DND-41 (cell line): ENCODE data around the gene IFFO2.

Experiments used
- ATAC-seq: fragments of 200-7000 bp; cut with Tn5 transposase; 3 replicates; pipeline ENCODE4 v1.9.1; 2021; ENCODE audit warnings: low read depth; ENCODE audit not compliant: insufficient read depth
- DNase-seq: peaks from one replicate; pipeline ENCODE4 v3.0.0-alpha.2; 2020
- H2AFZ ChIP-seq: 2 replicates; pipeline ENCODE4 v1.6.0; 2012; ENCODE audit warnings: low read depth, low read length
- H3K27ac ChIP-seq: 2 replicates; pipeline ENCODE4 v1.5.1; 2012; ENCODE audit warnings: low read length, inconsistent platforms
- H3K27me3 ChIP-seq: fragments of 200-600 bp; sonication (generic); 2 replicates; pipeline ENCODE4 v1.6.0; 2012; ENCODE audit warnings: low read length, mild to moderate bottlenecking, inconsistent platforms; ENCODE audit not compliant: insufficient read depth, poor library complexity
- H3K36me3 ChIP-seq: 2 replicates; pipeline ENCODE4 v1.5.1; 2012; ENCODE audit warnings: low read length, inconsistent platforms; ENCODE audit not compliant: insufficient read depth
- H3K4me1 ChIP-seq: 2 replicates; pipeline ENCODE4 v1.5.1; 2012; ENCODE audit warnings: mild to moderate bottlenecking, low read length; ENCODE audit not compliant: insufficient read depth
- H3K4me2 ChIP-seq: 2 replicates; pipeline ENCODE4 v1.6.0; 2012; ENCODE audit warnings: mild to moderate bottlenecking, moderate library complexity, low read length, inconsistent platforms; ENCODE audit not compliant: insufficient read depth
- H3K4me3 ChIP-seq, 2 experiments: fragments of 200-600 bp in 1 of 2; shearing (Covaris generic) in 1 of 2; 2 replicates each; pipeline ENCODE4 v1.5.1; 2012 to 2016; ENCODE audit warnings: inconsistent platforms in 2 of 2, low read length in 2 of 2, mild to moderate bottlenecking in 2 of 2, low read depth in 1 of 2, moderate library complexity in 1 of 2
- H3K79me2 ChIP-seq: 2 replicates; pipeline ENCODE4 v1.6.0; 2012; ENCODE audit warnings: low read length, inconsistent platforms; ENCODE audit not compliant: insufficient read depth
- H3K9ac ChIP-seq: 2 replicates; pipeline ENCODE4 v1.6.0; 2012; ENCODE audit warnings: low read depth, mild to moderate bottlenecking, inconsistent platforms, low read length, moderate library complexity
- H3K9me3 ChIP-seq: 2 replicates; pipeline ENCODE4 v1.5.1; 2012; ENCODE audit warnings: low read length, moderate library complexity, mild to moderate bottlenecking, inconsistent platforms; ENCODE audit not compliant: insufficient read depth, severe bottlenecking
- H4K20me1 ChIP-seq: 2 replicates; pipeline ENCODE4 v1.6.0; 2012; ENCODE audit warnings: low read length; ENCODE audit not compliant: insufficient read depth
- CTCF ChIP-seq: IDR thresholded peaks from 2 replicates; pipeline ENCODE4 v1.5.1; 2012; ENCODE audit warnings: borderline replicate concordance, low read length, moderate library complexity, mild to moderate bottlenecking; ENCODE audit not compliant: poor library complexity, severe bottlenecking; ENCODE audit errors: extremely low read depth
- EZH2 ChIP-seq: IDR thresholded peaks from 3 replicates; pipeline ENCODE4 v1.6.1; 2012; ENCODE audit warnings: borderline replicate concordance, low read depth, mild to moderate bottlenecking, moderate library complexity, low read length, inconsistent platforms; ENCODE audit not compliant: severe bottlenecking

IFFO2 gene

GRCh38 chr1:18974005-18974404 is 17.5 kb upstream of the IFFO2 start:
- Histone ChIP-seq H3K79me2 (no peaks in the 10 kb centered on the region), H3K27ac (no peak overlapping the region), H2AFZ (no peak overlapping the region), H3K4me1 (no peaks in the 10 kb centered on the region), H3K9ac (no peak overlapping the region), H3K27me3 (peaks cover 4% of the 10 kb centered on the region), H4K20me1 (no peaks in the 10 kb centered on the region), H3K9me3 (no peaks in the 10 kb centered on the region), H3K36me3 (no peaks in the 10 kb centered on the region), H3K4me2 (no peak overlapping the region), H3K4me3 (no peak overlapping the region)
- DNase-seq (no peak), ATAC-seq (no peak)
- TF ChIP-seq EZH2 (no peak), CTCF (no peak)

- Histone ChIP-seq H3K4me2 (no peak overlapping the region), H3K9me3 (no peaks in the 10 kb centered on the region), H4K20me1 (no peaks in the 10 kb centered on the region), H3K4me1 (no peaks in the 10 kb centered on the region), H3K4me3 (no peak overlapping the region), H3K36me3 (no peaks in the 10 kb centered on the region), H2AFZ (no peak overlapping the region), H3K79me2 (no peaks in the 10 kb centered on the region), H3K27me3 (peaks cover 4% of the 10 kb centered on the region), H3K27ac (no peak overlapping the region), H3K9ac (no peak overlapping the region)
- ATAC-seq, result no peak
- DNase-seq, result no peak
- TF ChIP-seq EZH2 (no peak), CTCF (no peak)
Measured at GRCh38 chr1:18973446-18973955, 17.0 kb upstream of the IFFO2 start.

GRCh38 chr1:18972991-18973390 is 16.5 kb upstream of the IFFO2 start:
- Histone ChIP-seq H3K4me2 (no peak overlapping the region), H3K9me3 (no peaks in the 10 kb centered on the region), H3K27me3 (peaks cover 4% of the 10 kb centered on the region), H3K79me2 (no peaks in the 10 kb centered on the region), H3K27ac (no peak overlapping the region), H3K4me3 (no peak overlapping the region), H3K36me3 (no peaks in the 10 kb centered on the region), H4K20me1 (no peaks in the 10 kb centered on the region), H3K4me1 (no peaks in the 10 kb centered on the region), H2AFZ (no peak overlapping the region), H3K9ac (no peak overlapping the region)
- TF ChIP-seq EZH2 (no peak), CTCF (no peak)
- ATAC-seq (no peak), DNase-seq (no peak)

GRCh38 chr1:18972531-18972930 is 16.1 kb upstream of the IFFO2 start:
- Histone ChIP-seq H3K27me3 (peaks cover 4% of the 10 kb centered on the region), H3K4me3 (no peak overlapping the region), H3K79me2 (no peaks in the 10 kb centered on the region), H3K36me3 (no peaks in the 10 kb centered on the region), H3K4me2 (no peak overlapping the region), H3K9me3 (no peaks in the 10 kb centered on the region), H3K9ac (no peak overlapping the region), H3K4me1 (no peaks in the 10 kb centered on the region), H2AFZ (no peak overlapping the region), H4K20me1 (no peaks in the 10 kb centered on the region), H3K27ac (no peak overlapping the region)
- DNase-seq, result no peak
- no peak for ATAC-seq
- TF ChIP-seq EZH2 (no peak), CTCF (peak; percentile 48)
